ENCODE results near the gene MLLT1. TPM values are rescaled to one million over a fixed set of nuclear protein-coding genes. Genes with fewer than 3 reads are reported as not detected.

The MLLT1 gene
- total RNA-seq, 1 experiment from 2014 or later, result 44.2 TPM

DNA sequence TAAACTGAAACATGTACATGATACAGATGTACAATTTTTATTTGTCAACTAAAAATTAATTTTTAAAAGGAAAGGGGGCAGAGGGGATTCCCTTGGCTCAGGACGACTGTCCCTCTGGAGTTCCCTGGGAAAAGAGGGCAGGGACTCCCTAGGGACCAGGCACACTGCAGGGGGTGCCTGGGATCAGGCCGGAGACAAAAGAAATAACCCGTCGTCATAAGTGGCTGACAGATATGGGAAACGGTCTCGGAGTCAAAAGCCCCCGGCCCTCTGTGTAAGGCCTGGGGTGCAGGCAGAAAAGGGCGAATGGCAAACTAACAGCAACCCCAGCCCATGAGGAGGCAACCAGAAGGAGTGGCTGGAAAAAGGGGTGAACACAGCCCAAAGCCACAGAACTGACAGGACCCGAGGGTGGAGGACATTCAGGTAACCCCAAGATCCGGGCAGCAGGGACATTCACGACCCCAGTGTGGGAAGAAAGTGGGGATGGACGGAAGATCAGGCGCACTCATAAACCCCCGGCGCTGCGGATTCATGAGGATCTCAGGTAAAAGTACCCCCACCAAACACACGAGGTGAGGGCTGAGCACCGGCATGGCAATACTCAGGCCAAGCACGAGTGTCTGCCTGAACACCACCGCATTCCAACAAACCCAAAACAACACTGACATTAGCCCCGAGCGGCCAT, 6.7 kb downstream of the MLLT1 start:
- Histone ChIP-seq H2AFZ (no peak overlapping the region), H4K20me1 (ENCODE audit: insufficient read depth) (peaks cover 7% of the 10 kb centered on the region; the same call in 1 of the 2 replicates), H3F3A (ENCODE audit: insufficient read depth, low read depth) (no peaks in the 10 kb centered on the region), H3K27ac (no peak overlapping the region), H3K9me3 (ENCODE audit: insufficient read depth, low read depth) (no peaks in the 10 kb centered on the region), H3K4me1 (replicated peaks; ENCODE audit: insufficient read depth) (no peaks in the 10 kb centered on the region), H3K27me3 (ENCODE audit: insufficient read depth, low read depth) (no peaks in the 10 kb centered on the region), H3K4me3 (no peak overlapping the region), H3K36me3 (ENCODE audit: low read depth) (no peaks in the 10 kb centered on the region), H3K4me2 (no peak overlapping the region), H3K79me2 (ENCODE audit: low read depth) (peaks cover 26% of the 10 kb centered on the region), H3K9me2 (ENCODE audit: insufficient read depth) (no peaks in the 10 kb centered on the region)
- ChIA-PET CTCF (no interaction called here), POLR2A (ENCODE audit: unreplicated experiment) (no interaction called here)
- no peak for DNase-seq
- no peak for TF ChIP-seq EZH2 (IDR thresholded peaks at IDR 0.05; ENCODE audit: low read depth)
- intact Hi-C loops (cut with micrococcal nuclease; ENCODE audit: unreplicated experiment), result no loop called here
- no TSS peak for BruUV-seq (replicated peaks)

DNA sequence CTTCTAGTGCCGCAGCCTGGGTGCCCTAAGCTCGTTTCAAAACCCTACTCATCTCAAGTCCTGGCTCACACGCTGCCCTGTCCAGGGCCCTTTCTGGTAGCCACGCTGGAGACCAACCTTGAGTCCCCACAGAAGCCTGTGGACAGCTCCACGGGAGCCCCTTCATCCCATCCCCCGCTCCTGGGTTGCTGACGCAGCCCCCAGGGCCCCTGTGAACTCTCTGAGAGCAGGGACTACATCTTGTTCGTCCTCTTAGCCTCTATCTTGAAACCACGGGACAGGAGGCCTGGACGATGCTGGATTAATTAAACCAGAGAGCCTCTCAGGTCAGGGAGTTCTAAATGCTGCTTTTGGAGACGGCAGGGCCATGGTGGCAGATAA, 7.4 kb downstream of the MLLT1 start:
- H3K79me2 ChIP-seq (ENCODE audit: low read depth), result peaks cover 19% of the 10 kb centered on the region
- H3K27me3 ChIP-seq (ENCODE audit: insufficient read depth, low read depth), result no peaks in the 10 kb centered on the region
- peaks cover 7% of the 10 kb centered on the region; the same call in 1 of the 2 replicates for H4K20me1 ChIP-seq (ENCODE audit: insufficient read depth)
- no peak overlapping the region for H3K4me2 ChIP-seq
- no TSS peak for BruUV-seq (replicated peaks)
- CTCF ChIA-PET, result no interaction called here
- no peaks in the 10 kb centered on the region for H3K4me1 ChIP-seq (replicated peaks; ENCODE audit: insufficient read depth)
- DNase-seq, result no peak
- H2AFZ ChIP-seq, result no peak overlapping the region
- TF ChIP-seq, protein P1, sequence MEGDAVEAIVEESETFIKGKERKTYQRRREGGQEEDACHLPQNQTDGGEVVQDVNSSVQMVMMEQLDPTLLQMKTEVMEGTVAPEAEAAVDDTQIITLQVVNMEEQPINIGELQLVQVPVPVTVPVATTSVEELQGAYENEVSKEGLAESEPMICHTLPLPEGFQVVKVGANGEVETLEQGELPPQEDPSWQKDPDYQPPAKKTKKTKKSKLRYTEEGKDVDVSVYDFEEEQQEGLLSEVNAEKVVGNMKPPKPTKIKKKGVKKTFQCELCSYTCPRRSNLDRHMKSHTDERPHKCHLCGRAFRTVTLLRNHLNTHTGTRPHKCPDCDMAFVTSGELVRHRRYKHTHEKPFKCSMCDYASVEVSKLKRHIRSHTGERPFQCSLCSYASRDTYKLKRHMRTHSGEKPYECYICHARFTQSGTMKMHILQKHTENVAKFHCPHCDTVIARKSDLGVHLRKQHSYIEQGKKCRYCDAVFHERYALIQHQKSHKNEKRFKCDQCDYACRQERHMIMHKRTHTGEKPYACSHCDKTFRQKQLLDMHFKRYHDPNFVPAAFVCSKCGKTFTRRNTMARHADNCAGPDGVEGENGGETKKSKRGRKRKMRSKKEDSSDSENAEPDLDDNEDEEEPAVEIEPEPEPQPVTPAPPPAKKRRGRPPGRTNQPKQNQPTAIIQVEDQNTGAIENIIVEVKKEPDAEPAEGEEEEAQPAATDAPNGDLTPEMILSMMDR (conservative IDR thresholded peaks at IDR 0.05), result no peak
- no peak for TF ChIP-seq EZH2 (IDR thresholded peaks at IDR 0.05; ENCODE audit: low read depth)
- no peaks in the 10 kb centered on the region for H3K9me2 ChIP-seq (ENCODE audit: insufficient read depth)
- intact Hi-C loops (cut with micrococcal nuclease; ENCODE audit: unreplicated experiment), result no loop called here
- H3K4me3 ChIP-seq, result no peak overlapping the region
- POLR2A ChIA-PET (ENCODE audit: unreplicated experiment), result no interaction called here
- no peak overlapping the region for H3K27ac ChIP-seq
- no peaks in the 10 kb centered on the region for H3K36me3 ChIP-seq (ENCODE audit: low read depth)
- H3F3A ChIP-seq (ENCODE audit: insufficient read depth, low read depth), result no peaks in the 10 kb centered on the region
- no peaks in the 10 kb centered on the region for H3K9me3 ChIP-seq (ENCODE audit: insufficient read depth, low read depth)

DNA sequence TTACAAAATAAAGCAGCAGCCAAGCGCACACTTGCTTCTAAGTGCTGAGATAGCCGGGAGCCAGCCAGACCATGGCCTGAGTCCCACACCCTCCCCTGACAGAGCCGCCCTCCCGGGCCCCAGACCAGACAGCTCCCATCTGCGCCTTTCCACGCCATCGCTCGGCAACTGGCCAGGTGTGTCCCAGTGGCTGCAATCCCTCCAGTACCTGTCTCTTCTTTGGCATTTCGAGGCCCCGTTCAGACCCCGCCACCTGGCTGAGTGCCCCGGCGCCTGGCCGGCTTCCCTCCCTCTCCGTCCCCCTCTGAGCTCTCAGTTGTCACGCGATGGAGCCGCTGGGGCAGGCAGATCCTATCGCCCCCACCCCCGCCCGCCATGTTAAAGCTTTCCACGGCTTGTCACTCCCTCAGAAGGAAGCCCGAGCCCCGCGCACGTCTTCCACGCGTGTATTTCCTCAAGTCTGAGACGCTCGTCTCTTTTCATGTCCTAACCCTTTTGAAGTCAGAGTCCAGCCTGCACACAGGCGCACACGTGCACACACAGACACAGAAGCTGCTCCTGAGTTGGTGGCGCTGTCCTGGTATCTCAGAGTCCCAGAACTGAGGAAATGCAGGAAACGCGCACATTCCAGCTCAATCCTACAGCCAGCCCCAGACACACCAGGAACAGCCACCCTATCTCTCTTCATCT, 7.9 kb downstream of the MLLT1 start:
- Histone ChIP-seq H3K4me2 (no peak overlapping the region), H3K9me2 (ENCODE audit: insufficient read depth) (no peaks in the 10 kb centered on the region), H3K4me1 (replicated peaks; ENCODE audit: insufficient read depth) (no peaks in the 10 kb centered on the region), H3K36me3 (ENCODE audit: low read depth) (no peaks in the 10 kb centered on the region), H3K9me3 (ENCODE audit: insufficient read depth, low read depth) (no peaks in the 10 kb centered on the region), H3K79me2 (ENCODE audit: low read depth) (peaks cover 14% of the 10 kb centered on the region), H3K4me3 (no peak overlapping the region), H4K20me1 (ENCODE audit: insufficient read depth) (peaks cover 7% of the 10 kb centered on the region; the same call in 1 of the 2 replicates), H3K27ac (no peak overlapping the region), H3F3A (ENCODE audit: insufficient read depth, low read depth) (no peaks in the 10 kb centered on the region), H3K27me3 (ENCODE audit: insufficient read depth, low read depth) (no peaks in the 10 kb centered on the region), H2AFZ (no peak overlapping the region)
- DNase-seq, result no peak
- BruUV-seq (replicated peaks), result no TSS peak
- CTCF ChIA-PET, result no interaction called here
- intact Hi-C loops (cut with micrococcal nuclease; ENCODE audit: unreplicated experiment), result no loop called here
- POLR2A ChIA-PET (ENCODE audit: unreplicated experiment), result no interaction called here
- TF ChIP-seq EZH2 (IDR thresholded peaks at IDR 0.05; ENCODE audit: low read depth), result no peak
- TF ChIP-seq, protein P1 (conservative IDR thresholded peaks at IDR 0.05), result no peak
